ENCODE measurements around the gene KCNIP4.

Gene KCNIP4

GRCh38 chr4:20698820-20699219 is 1249.8 kb downstream of the KCNIP4 start:
- no peak for DNase-seq
- Mint-ChIP-seq H3K4me3 (peak overlapping the region in 1 of 2 donors; percentile 62), H3K27ac (peak overlapping the region; percentile 62), H3K4me1 (peaks cover 14 to 19% of the 10 kb centered on the region in 2 donors), H3K36me3 (peaks cover 3 to 10% of the 10 kb centered on the region in 2 donors), H3K9me3 (no peaks in the 10 kb centered on the region), H3K27me3 (peaks cover 3 to 6% of the 10 kb centered on the region in 2 donors)
- ATAC-seq (replicated peaks), result no peak

DNA sequence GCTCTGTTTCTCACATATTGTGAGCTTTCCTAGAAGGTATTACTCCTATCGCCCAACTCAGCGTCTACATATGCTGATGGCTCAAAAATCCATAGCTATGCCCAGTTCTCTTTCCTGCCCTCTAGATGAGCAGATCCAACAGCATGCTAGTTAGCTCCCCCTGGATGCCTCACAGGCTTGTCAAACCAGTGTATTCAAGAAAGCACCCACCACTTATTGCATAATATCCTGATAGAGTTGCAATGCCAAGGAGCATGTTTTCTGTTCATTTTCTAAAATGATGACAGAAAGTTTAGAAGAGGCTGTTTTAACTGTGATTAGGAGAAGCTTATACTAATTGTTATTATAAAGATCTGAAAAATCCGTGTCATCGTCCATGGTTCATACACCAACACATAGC is 1250.2 kb downstream of the KCNIP4 start:
- Mint-ChIP-seq H3K4me3 (no peak overlapping the region), H3K27me3 (peaks cover 3 to 8% of the 10 kb centered on the region in 2 donors), H3K27ac (no peak overlapping the region), H3K36me3 (peaks cover 3 to 8% of the 10 kb centered on the region in 2 donors), H3K4me1 (peaks cover 12 to 19% of the 10 kb centered on the region in 2 donors), H3K9me3 (no peaks in the 10 kb centered on the region)
- DNase-seq, result no peak
- ATAC-seq (replicated peaks), result no peak

- ATAC-seq (replicated peaks) (no peak), DNase-seq (no peak)
- Mint-ChIP-seq H3K27ac (no peak overlapping the region), H3K4me3 (no peak overlapping the region), H3K27me3 (peaks cover 3 to 8% of the 10 kb centered on the region in 2 donors), H3K4me1 (peaks cover 7 to 11% of the 10 kb centered on the region in 2 donors), H3K9me3 (no peaks in the 10 kb centered on the region), H3K36me3 (no peaks in the 10 kb centered on the region)
Observed at GRCh38 chr4:20696815-20697214, 1251.8 kb downstream of the KCNIP4 start.

- ATAC-seq (replicated peaks) (no peak), DNase-seq (no peak)
- Mint-ChIP-seq H3K27ac (no peak overlapping the region), H3K9me3 (no peaks in the 10 kb centered on the region), H3K36me3 (no peaks in the 10 kb centered on the region), H3K4me3 (no peak overlapping the region), H3K4me1 (no peaks in the 10 kb centered on the region), H3K27me3 (peaks cover 8 to 12% of the 10 kb centered on the region in 2 donors)
Observed at GRCh38 chr4:20687864-20688263, 1260.7 kb downstream of the KCNIP4 start.

GRCh38 chr4:20684852-20685763 is 1263.5 kb downstream of the KCNIP4 start:
- H3K4me1 Mint-ChIP-seq, result no peaks in the 10 kb centered on the region
- no peak for DNase-seq
- ATAC-seq (replicated peaks), result no peak
- H3K9me3 Mint-ChIP-seq, result no peaks in the 10 kb centered on the region
- H3K27ac Mint-ChIP-seq, result no peak overlapping the region
- H3K4me3 Mint-ChIP-seq, result no peak overlapping the region
- peaks cover 13 to 16% of the 10 kb centered on the region in 2 donors for H3K27me3 Mint-ChIP-seq
- H3K36me3 Mint-ChIP-seq, result no peaks in the 10 kb centered on the region

GRCh38 chr4:20683766-20684165 is 1264.8 kb downstream of the KCNIP4 start:
- DNase-seq (no peak), ATAC-seq (replicated peaks) (no peak)
- Mint-ChIP-seq H3K36me3 (no peaks in the 10 kb centered on the region), H3K4me1 (no peaks in the 10 kb centered on the region), H3K4me3 (no peak overlapping the region), H3K27ac (no peak overlapping the region), H3K27me3 (peaks cover 5 to 15% of the 10 kb centered on the region in 2 donors), H3K9me3 (no peaks in the 10 kb centered on the region)

DNA sequence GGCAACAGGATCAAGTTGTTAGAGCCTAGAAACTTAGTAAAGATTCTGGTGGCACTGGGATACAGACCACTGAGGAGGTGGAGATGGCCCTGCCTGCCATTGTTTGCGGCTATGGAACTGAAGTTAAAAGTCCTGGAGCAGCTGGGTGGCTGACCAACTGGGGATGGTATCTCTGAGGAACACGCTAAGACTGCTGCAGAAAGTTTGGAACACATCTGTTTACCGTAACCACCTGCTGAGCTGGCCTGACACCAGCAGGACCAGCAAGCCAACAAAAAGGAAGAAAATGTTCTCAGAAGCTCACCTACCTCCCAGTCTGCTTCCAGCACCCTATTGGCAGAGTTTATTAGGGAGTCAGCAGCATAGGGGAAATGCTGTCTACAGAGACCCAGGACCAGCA is 1265.7 kb downstream of the KCNIP4 start:
- Mint-ChIP-seq H3K36me3 (no peaks in the 10 kb centered on the region), H3K9me3 (no peaks in the 10 kb centered on the region), H3K4me1 (no peaks in the 10 kb centered on the region), H3K4me3 (no peak overlapping the region), H3K27me3 (peaks cover 5 to 15% of the 10 kb centered on the region in 2 donors), H3K27ac (no peak overlapping the region)
- no peak for ATAC-seq (replicated peaks)
- DNase-seq, result no peak

GRCh38 chr4:20681271-20681670 is 1267.3 kb downstream of the KCNIP4 start:
- H3K9me3 Mint-ChIP-seq, result no peaks in the 10 kb centered on the region
- no peak overlapping the region for H3K27ac Mint-ChIP-seq
- no peaks in the 10 kb centered on the region for H3K4me1 Mint-ChIP-seq

DNA sequence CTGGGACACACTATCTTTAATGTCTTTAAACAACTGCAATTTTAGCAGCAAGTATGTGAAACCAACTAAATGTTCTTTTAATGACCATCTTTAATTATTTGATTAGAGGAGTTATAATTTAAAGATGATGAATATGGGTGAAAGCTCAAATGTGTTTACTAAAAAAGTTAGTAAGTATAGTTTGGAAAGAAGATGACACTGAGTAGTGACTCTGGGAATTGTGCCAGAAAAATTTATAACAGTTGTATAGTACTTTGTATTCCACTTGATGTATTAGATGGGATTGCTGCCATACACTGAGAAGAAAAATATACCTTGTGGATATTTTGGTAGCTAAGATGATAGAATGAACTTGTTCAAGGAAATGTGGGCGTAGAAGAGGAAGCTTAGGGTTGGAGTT is 1267.8 kb downstream of the KCNIP4 start:
- ATAC-seq (replicated peaks) (no peak), DNase-seq (no peak)
- no peaks in the 10 kb centered on the region for H3K4me1 Mint-ChIP-seq
- no peak overlapping the region for H3K27ac Mint-ChIP-seq
- H3K4me3 Mint-ChIP-seq, result no peak overlapping the region
- peaks cover 5 to 28% of the 10 kb centered on the region in 2 donors for H3K27me3 Mint-ChIP-seq
- H3K36me3 Mint-ChIP-seq, result no peaks in the 10 kb centered on the region
- no peaks in the 10 kb centered on the region for H3K9me3 Mint-ChIP-seq

More at GRCh38 chr4:20681271-20681670, 1267.3 kb downstream of the KCNIP4 start:
- no peak for ATAC-seq (replicated peaks)
- no peak for DNase-seq
- H3K4me3 Mint-ChIP-seq, result no peak overlapping the region
- H3K27me3 Mint-ChIP-seq, result peaks cover 5 to 24% of the 10 kb centered on the region in 2 donors
- no peaks in the 10 kb centered on the region for H3K36me3 Mint-ChIP-seq

DNA sequence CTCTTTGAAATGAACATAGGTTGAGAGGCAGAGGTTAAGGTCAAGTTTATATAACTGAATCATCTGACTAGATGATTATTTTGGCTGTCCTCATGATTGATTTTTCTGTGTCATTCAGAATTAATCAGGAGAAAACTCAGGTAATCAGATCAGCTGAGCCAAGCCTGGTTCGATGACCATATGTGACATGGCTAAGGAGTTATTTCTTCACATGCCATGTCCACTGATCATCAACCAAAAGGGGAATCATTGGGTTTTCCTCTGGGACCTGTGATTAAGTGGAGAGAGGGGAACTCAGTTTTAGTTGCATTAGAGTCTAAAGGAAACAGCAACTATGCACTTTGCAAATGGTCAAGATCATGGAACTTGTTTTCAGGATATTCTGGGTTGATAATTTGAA is 1268.6 kb downstream of the KCNIP4 start:
- Mint-ChIP-seq H3K36me3 (no peaks in the 10 kb centered on the region), H3K27ac (no peak overlapping the region), H3K9me3 (no peaks in the 10 kb centered on the region), H3K27me3 (peaks cover 8 to 28% of the 10 kb centered on the region in 2 donors), H3K4me1 (no peaks in the 10 kb centered on the region), H3K4me3 (no peak overlapping the region)
- ATAC-seq (replicated peaks) (no peak), DNase-seq (no peak)
